HepG2 (cell line): ENCODE measurements around the gene ANKUB1. TPM values are rescaled to one million over a fixed set of nuclear protein-coding genes. Genes with fewer than 3 reads are reported as not detected.

Experiments used
- AHDC1 ChIP-seq: sonication (generic); formaldehyde crosslinking; IDR thresholded peaks from 2 replicates; pipeline ENCODE4 v1.5.1; 2020; ENCODE audit warnings: mild to moderate bottlenecking, missing genetic modification reagents, borderline replicate concordance
- CERS6 ChIP-seq: sonication (generic); formaldehyde crosslinking; IDR thresholded peaks from 2 replicates; pipeline ENCODE4 v1.5.0; 2020; ENCODE audit warnings: missing genetic modification reagents
- EHMT2 ChIP-seq: fragments of 200-600 bp; sonication (generic); IDR thresholded peaks from 2 replicates; pipeline ENCODE4 v1.7.0; 2017; ENCODE audit warnings: antibody characterized with exemption, low read depth, low read length, borderline replicate concordance
- FLYWCH1 ChIP-seq: sonication (generic); formaldehyde crosslinking; IDR thresholded peaks from 2 replicates; pipeline ENCODE4 v1.8.1; 2023; ENCODE audit warnings: mild to moderate bottlenecking, missing genetic modification reagents
- HIC2 ChIP-seq: sonication (generic); formaldehyde crosslinking; IDR thresholded peaks from 2 replicates; pipeline ENCODE4 v1.9.0; 2022; ENCODE audit warnings: low read depth, missing genetic modification reagents
- HIVEP1 ChIP-seq: sonication (generic); formaldehyde crosslinking; IDR thresholded peaks from 2 replicates; pipeline ENCODE4 v1.4.0; 2020; ENCODE audit warnings: mild to moderate bottlenecking, missing genetic modification reagents
- HNRNPLL ChIP-seq: fragments of 200-400 bp; formaldehyde crosslinking; IDR thresholded peaks from 2 replicates; pipeline ENCODE4 v1.6.1; 2017; ENCODE audit warnings: mild to moderate bottlenecking, low read depth, low read length; ENCODE audit not compliant: poor library complexity, severe bottlenecking
- NFIC ChIP-seq: IDR thresholded peaks from 2 replicates; pipeline ENCODE4 v1.6.1; 2012; ENCODE audit warnings: mild to moderate bottlenecking, low read length, inconsistent platforms
- PAX8 ChIP-seq: sonication (generic); formaldehyde crosslinking; IDR thresholded peaks from 2 replicates; pipeline ENCODE4 v1.8.0; 2022; ENCODE audit warnings: mild to moderate bottlenecking, missing genetic modification reagents, borderline replicate concordance
- PRDM15 ChIP-seq: sonication (generic); formaldehyde crosslinking; IDR thresholded peaks from 2 replicates; pipeline ENCODE4 v1.4.0; 2020; ENCODE audit warnings: missing genetic modification reagents
- SRY ChIP-seq: sonication (generic); formaldehyde crosslinking; IDR thresholded peaks from 2 replicates; pipeline ENCODE4 v1.8.0; 2022; ENCODE audit warnings: mild to moderate bottlenecking, missing genetic modification reagents
- TRIM24 ChIP-seq: sonication (generic); formaldehyde crosslinking; IDR thresholded peaks from 2 replicates; pipeline ENCODE4 v1.8.0; 2022; ENCODE audit warnings: mild to moderate bottlenecking, missing genetic modification reagents
- ZNF121 ChIP-seq: sonication (generic); formaldehyde crosslinking; IDR thresholded peaks from 2 replicates; pipeline ENCODE4 v1.5.0; 2020; ENCODE audit warnings: mild to moderate bottlenecking, missing genetic modification reagents
- ZNF629 ChIP-seq: sonication (generic); formaldehyde crosslinking; conservative IDR thresholded peaks from 2 replicates; pipeline ENCODE4 v1.5.0; 2020; ENCODE audit warnings: missing genetic modification reagents
- ZNF672 ChIP-seq: sonication (generic); formaldehyde crosslinking; IDR thresholded peaks from 2 replicates; pipeline ENCODE4 v1.8.1; 2022; ENCODE audit warnings: missing genetic modification reagents
- ZNF75D ChIP-seq: sonication (generic); formaldehyde crosslinking; IDR thresholded peaks from 2 replicates; pipeline ENCODE4 v1.8.1; 2023; ENCODE audit warnings: missing genetic modification reagents, mild to moderate bottlenecking, borderline replicate concordance
- polyA plus RNA-seq, 8 experiments: library from polyadenylated mRNA; depleted of rRNA in 3 of 8; stranded (reverse) in 7 of 8; unstranded in 1 of 8; fragments of >200 nt; fragmentation: Illumina TruSeq in 4 of 8; extraction: Trizol in 4 of 8; gene quantifications; 2 replicates each; pipeline versions ENCODE4 v1.2.1 to v1.2.3, GENCODE V29; 2011 to 2016; ENCODE audit warnings: low read depth in 4 of 8, missing spikeins in 1 of 8, mixed read lengths in 1 of 8; ENCODE audit not compliant: insufficient read depth in 1 of 8
- total RNA-seq, 5 experiments: library from RNA; depleted of rRNA; stranded (reverse); fragments of >200 nt; fragmentation: Illumina TruSeq; extraction: Trizol; gene quantifications; 2 replicates each; pipeline ENCODE4 v1.2.3, GENCODE V29; 2016; ENCODE audit warnings: low read depth in 1 of 5

Gene ANKUB1
- total and polyA plus RNA-seq, 2 of the 13 experiments (the other 11 are each of a cell fraction or from before 2014, with no cell fraction given): not detected

- TF ChIP-seq PRDM15: peak; percentile 34; the same call in 1 of the 2 replicates
- no peak; the same call in 1 of the 2 replicates for TF ChIP-seq ZNF121 (CRISPR knock-in tag)
- peak; percentile 77; the same call in 1 of the 2 replicates for TF ChIP-seq AHDC1 (CRISPR knock-in tag)
- TF ChIP-seq CERS6: no peak
- no peak for TF ChIP-seq SRY (CRISPR knock-in tag)
- TF ChIP-seq HNRNPLL: peak; percentile 87
- no peak for TF ChIP-seq TRIM24 (CRISPR knock-in tag)
- TF ChIP-seq ZNF672 (CRISPR knock-in tag): no peak
- no peak for TF ChIP-seq ZNF75D (CRISPR knock-in tag)
- TF ChIP-seq ZNF629 (CRISPR knock-in tag): no peak
- TF ChIP-seq PAX8 (CRISPR knock-in tag): no peak
- TF ChIP-seq NFIC: 0 out of 2 replicates have a peak, but pooled peaks have one; percentile 41
- no peak for TF ChIP-seq FLYWCH1 (CRISPR knock-in tag)
- TF ChIP-seq HIVEP1 (CRISPR knock-in tag): peak; percentile 82
- TF ChIP-seq HIC2: no peak
- TF ChIP-seq EHMT2: peak; percentile 70; the same call in 1 of the 2 replicates
These were observed 40.1 kb downstream of the ANKUB1 start, which contains the start of gene COMMD2 (continued) for GRCh38 chr3:149752051-149752787.
